TTC549 (cell line): ENCODE data around the gene ZNF236.
"Not testable (repeated sequence)": the region's sequence is repeated elsewhere in the genome, so short reads cannot be mapped to it uniquely, and the experiment has no call there.

Experiments used
- FAIRE-seq: peaks from 2 replicates; lab custom pipeline; 2012; peaks lifted over from hg19 to GRCh38; lab: Jason Lieb, UNC

ZNF236 gene

DNA sequence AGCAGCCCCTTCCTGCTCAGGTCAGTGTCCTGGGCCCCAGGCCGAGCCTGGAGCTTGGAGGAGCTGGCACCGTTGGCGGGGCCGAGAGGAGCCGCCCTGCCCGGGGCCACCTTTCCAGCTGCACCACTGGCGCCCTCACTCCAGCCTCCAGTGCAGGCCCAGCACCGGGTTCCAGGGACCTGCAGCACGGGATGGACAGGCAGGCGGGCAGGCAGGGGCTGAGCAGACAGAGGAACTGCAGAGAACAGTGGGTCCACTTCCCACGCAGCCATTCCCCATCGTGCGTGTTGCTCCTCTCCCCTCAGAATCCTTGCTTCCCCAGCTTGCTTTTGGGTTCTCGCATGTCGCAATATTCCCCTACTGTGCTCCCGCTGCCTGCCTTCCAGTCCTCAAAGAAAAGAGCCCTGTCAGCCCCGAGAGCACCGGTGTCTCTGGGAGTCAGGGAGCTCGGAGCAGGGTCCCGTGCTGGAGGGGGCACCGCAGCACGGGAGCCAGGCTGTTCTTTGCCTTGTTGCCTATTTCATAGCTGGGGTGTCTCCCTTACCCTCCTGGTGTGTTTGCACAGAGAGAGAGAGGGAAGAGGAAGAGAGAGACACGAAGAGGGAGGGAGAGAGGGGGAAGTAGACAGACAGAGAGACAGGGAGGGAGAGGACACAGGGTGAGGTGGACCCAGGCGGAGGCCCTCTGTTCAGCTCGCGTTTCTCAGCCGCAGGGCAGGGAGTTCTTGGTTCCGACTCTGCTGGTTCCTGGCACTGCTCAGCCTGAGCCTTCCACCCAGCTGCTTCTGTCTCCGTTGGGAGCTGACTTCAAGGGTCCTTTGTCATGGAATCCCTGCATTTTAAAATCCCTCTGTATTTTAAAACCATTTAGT is 184.2 kb downstream of the ZNF236 start:
- FAIRE-seq, result no peak

DNA sequence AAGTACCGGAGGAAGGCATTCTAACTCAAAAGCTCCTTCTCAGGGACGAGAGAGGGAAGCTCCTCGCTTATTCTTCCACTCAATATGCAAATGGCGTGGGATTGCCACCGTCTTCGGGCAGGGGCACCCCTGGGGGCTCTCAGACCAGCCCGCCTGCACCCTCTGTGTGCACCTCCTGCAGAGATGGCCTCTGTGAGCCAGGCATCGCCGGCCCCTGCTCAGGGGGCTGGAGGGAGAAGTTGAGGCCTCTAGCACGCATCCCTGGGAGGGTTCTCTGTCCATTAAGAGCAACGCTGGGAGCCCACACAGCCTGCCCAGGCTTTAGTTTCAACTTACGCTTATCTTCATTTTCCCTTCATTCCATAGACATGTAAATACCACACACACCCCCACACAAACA is 184.9 kb downstream of the ZNF236 start:
- no peak for FAIRE-seq

DNA sequence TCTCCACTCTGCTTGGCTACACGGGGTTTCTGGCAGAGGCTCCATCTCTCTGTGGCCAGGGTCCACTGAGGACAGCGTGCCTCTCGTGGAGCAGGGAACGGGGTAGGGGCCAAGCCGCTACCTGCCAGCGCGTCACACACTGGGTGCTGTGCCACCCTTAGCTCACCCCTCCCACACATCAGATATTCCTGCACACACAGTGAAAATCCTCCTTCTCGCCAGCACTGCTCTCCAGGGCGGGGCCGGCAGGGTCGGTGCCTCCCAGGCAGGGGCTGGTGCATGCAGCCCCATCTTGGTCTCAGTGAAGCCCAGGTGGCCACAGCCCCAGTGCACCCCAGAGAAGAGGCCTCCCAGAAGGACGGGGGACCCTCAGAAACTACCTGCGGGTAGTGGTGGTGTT is 185.6 kb downstream of the ZNF236 start:
- FAIRE-seq, result no peak

DNA sequence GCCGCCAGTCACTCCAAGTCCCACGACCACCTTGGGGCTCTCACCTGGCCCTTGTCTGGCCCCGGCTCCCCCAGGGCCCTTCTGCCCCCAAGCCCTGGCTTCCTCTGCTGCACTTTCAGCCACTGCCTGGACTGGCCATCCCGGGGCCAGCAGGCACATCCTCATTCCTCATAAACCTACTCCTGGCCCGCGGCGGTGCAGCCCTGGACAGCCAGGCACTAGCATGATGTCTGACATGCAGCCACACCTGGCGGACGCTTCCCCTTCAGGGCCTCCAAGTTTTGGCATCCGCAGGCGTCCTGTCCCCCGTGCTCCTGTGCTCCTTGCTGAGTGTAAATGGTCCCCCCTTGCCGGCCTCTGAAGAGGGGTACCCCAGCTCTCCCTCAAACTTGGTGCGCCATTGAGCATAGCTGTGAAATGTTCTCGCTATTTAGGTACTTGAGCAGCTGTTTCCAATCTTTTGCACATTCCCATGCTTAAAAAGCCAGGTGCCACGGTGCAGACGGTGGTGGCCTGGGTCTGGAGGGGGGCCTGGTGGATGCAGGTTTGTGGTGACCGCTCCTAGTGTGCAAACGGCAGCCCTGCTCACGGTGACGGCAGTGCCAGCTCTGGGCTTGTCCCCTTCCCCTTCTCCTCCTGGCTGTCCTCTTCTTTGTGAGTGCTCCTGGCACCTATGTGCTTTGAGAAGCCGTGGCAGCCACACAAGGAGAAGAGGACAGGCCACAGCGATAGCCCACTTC is 186.4 kb downstream of the ZNF236 start:
- no peak for FAIRE-seq

DNA sequence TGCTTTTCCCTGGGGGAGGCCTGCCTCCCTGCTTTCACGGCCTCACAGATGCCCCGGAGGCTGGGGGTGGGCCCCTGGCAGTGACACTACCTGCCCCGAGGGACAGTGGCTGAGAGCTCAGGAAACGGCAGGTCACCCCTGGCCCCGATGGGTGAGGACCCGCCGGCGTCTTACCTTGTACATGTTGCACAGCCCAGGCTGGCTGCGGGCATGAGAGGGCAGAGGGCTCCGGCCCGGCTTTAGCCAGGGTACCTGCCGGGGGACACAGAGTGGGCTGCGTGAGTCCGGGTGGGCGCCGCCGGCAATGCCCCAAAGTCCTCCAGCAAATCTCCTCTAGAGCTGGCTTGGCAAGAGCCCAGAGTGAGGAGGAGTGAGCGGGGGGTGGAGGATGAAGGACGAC is 187.3 kb downstream of the ZNF236 start:
- no peak for FAIRE-seq

DNA sequence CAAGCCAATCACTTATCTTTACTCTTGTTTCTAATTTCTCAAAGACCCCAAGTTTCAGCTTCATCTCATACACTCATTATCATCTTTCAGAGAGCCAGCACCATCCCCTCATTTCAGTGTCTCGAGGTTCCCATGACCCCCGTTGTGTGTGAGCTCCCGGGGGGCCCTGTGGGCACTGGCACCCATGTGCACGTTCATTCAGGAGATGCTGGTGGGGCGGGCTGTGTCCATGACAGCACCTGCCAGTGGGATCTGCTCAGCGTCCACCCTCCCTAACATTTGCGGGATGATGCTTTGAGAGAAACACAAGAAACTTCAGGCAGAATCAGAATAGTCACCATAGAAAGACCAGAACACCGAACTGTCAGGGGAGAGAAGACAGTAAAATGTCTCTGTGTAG is 189.8 kb downstream of the ZNF236 start:
- FAIRE-seq, result no peak

DNA sequence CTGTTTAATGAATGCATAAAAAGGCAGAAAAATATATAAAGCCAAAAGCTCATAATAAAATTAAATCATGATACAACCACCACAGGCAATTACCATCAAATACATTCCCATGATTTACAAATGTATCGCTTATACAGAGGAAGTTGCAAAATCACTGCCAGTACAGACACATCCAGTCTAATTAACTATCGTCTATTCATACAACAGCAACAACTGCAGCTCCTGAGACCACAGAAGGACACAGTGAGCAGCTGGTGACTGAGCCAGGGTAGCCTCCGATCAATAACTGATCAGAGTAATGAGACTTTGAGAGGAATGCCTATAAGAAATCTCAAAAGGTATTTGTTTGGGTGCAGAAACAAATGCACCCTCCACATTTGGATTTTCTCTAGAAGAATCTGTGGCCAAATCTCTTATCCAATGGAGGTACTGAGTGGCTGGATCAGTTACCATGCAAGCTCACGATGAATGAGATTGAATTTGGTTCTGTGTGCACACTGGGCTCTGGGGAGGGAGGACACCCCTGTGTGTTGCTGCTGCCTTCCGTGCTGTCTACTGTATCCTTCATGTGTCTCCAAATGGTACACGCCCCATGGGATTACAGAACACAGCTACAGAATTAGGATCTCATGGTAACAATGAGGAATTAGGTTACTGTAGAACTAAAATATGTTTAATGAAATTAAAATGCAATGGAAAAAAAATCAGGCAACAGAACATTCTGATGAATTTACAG is 190.6 kb downstream of the ZNF236 start:
- FAIRE-seq, result no peak

DNA sequence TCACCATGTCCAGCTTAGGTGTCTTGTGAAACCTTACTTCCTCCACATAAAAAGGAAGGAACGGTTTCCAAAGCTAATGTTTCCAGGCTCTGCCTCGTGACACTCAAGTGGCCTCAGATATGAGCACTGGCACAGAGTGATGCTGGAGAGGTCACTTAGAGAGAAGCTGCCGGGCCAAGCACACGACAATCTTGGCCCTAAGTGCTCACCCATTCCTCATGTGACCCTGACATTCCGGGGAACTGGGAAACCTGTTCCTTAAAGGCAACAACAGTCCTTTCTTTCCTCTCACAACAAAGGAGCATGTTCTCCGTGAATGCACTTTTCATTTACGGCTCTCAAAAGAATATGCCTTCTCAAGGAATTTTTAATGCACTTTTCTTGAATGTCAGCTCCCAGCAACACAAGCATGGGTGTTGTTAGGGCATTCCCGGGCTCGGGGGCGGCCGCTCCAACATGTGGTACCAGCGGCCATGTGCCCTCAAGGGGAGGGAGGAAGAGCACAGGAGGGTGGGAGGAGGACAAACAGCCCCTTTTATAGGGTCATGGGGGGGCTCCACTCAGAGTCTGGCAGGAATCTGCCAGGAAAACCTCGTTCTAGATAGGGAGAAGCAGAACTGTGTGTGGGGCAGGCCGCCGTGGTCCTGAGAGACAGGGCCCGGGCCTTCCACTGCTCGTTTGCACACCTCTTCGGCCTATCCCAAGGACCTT is 191.6 kb downstream of the ZNF236 start:
- FAIRE-seq, result no peak

DNA sequence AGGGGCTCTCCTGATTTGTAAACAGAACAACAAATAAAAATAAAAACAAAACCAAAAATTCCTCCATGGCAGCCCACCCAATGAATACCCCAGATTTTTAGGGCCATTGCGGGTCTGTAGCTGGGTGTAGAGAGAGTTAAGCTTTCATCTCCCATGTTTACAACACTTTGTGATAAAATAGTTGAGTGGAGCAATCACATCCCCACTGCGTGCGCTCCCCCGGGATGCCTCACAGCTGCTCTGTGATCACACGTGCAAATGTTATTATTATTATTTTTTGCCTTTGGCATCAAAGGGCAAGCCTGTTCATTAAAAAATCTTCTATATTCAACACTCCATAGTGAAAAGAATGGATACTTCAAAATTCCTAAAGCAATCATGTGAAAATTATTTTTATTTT is 192.2 kb downstream of the ZNF236 start:
- no peak for FAIRE-seq

DNA sequence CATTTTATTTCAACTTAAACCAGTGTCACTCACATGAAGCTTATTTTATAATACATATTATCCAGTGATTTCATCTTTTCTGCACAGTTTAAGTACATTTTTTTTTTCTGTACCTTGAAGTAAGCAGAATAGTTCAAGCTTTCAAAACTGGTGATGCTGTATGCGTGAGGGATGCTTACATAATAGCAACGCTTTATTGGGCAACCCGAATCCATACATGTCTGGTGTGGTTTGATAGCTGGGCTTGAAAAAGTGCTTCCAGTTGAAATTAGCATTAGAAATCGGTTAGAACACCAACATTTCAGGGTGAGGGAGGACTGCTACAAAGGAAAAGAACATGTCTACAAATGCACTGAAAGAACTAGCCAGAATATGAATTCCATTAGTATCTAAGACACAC is 192.8 kb downstream of the ZNF236 start:
- no peak for FAIRE-seq

DNA sequence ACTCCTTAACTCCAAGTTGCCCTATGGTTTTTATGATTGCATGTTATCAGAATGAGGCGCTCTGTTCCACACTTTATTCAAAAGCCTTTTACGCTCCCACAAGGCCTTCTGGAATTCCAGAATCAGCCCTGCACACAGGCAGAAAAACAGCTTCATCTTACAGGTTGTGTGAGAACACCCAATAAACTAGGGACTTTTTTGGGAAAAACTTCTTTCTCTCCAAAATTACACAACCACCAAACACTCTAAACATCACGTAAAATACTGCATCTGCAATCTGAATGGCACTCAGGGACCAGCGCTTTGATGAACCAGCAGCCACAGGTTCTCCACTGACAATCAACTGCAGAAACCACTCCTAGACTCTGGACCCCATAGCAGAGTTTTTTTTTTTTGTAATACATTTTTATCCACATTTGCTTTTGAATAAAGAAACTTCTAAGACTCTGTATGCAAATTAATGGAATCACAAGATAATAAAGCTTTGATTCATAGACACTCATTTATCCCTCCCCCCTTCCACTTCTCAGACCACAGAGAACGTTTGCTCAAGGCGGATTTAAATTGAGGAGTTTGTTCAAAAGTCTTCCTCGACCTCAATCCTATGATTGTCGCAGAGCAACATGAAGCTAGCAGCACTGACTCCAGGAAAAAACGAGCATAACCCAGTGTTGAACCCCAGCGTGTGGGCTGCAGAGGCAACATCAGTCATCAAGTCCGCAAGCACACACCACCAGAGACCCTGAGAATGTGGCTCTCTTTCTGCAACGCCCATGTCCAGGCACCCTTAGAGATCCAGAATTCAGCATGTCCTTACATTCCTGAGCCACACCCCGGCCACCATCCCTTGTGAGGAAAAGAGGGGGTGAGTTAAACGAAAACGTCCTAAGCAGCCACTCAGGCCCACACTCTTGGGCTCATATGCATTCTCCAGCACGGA is 193.7 kb downstream of the ZNF236 start:
- no peak for FAIRE-seq

DNA sequence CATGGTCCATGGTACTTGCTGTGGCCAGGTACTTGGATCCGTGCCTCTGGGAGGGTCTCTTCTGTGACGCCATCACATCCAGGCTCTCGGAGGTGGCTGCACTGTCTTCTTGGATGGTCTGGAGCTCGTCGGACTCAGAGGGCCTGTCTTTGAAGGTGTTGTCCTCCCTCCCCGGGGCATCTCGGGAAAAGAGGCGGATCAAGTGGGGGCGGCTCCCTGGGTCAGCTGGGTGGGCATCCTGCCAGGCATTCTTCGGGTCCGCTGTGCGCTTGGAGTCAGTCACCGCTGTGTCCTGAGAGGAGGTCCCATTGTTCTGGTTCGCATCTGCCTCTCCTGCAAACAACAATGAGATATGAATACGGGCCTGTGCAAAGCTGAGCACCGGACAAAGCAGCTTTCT is 194.6 kb downstream of the ZNF236 start:
- no peak for FAIRE-seq

DNA sequence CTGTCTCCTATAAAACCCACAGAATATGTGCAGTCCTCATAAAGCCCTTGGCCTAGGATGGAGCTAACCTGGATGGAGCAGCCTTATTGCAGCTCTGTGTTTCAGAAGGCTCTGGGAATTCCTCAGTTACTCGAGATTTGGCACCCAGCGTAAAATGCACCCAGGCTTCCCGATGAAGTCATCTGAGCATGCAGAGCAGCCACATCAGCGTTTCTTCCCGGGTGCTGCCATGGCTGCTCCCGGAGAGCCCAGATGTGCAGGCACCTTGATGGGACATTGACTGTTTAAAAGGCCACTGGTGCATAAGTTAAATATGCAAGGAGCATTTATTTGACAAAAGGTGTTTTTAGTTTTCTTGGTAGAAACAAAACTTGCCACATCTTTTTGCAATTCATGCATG is 195.0 kb downstream of the ZNF236 start:
- FAIRE-seq, result no peak

DNA sequence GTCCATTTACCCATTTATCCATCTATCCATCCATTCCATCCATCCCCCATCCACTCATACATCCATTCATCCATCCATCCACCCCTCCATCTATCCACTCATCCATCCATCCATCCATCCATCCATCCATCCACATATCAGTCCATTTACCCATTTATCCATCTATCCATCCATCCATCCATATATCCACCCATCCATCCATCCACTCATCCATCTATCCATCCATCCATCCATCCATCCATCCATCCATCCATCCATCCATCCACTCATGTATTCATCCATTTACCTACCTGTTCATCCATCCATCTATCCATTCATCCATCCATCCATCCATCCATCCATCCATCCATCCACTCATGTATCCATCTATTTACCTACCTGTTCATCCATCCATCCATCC is 196.3 kb downstream of the ZNF236 start:
- FAIRE-seq, result not testable (repeated sequence)

DNA sequence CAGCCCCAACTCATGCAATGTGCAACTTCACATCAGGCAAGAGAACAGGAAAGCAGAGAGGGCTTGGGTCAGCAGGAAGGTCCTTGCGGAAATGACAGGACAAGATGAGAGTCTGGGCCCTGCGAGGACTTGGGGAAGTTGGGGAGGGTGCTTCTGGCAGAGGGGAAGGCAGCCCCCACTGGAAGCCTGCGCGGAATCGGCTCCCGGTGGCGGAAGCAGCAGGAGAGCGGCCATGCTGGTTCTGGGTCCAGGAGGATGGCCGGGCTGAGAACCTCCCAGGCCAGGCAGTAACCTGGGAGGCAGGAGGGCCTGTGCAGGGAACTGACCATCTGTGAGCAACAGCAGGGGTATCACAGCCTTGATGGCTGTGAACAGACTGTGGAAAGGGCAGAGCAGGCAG is 197.3 kb downstream of the ZNF236 start:
- FAIRE-seq, result no peak
